Aortic smooth muscle cell (primary cell): ENCODE data around the gene TAF11L8. TPM values are rescaled to one million over a fixed set of nuclear protein-coding genes. Genes with fewer than 3 reads are reported as not detected.

Experiments
- total RNA-seq: library from RNA; depleted of rRNA; stranded (reverse); fragments of >200 nt; gene quantifications from 2 replicates; pipeline ENCODE4 v1.2.3, GENCODE V29; 2014

The TAF11L8 gene
- total RNA-seq, result not detected in 2 replicates

GRCh38 chr5:17590860-17591259 is at the start of gene TAF11L8:
Gene TAF11L8, minus strand, starts transcription at chr5:17590960.

GRCh38 chr5:17634160-17634559 is 43.4 kb upstream of the TAF11L8 start, which contains the start of gene TAF11L14:
Gene TAF11L14, plus strand, starts transcription at chr5:17634460.

GRCh38 chr5:17631788-17632187 is 41.0 kb upstream of the TAF11L8 start, which contains the start of gene TAF11L13:
Gene TAF11L13, plus strand, starts transcription at chr5:17632088.

GRCh38 chr5:17610092-17610491 is 19.3 kb upstream of the TAF11L8 start, which contains the start of gene TAF11L12:
Gene TAF11L12, plus strand, starts transcription at chr5:17610392.

GRCh38 chr5:17603880-17604279 is 13.1 kb upstream of the TAF11L8 start, which contains the start of gene TAF11L11:
Gene TAF11L11, plus strand, starts transcription at chr5:17604183.

GRCh38 chr5:17597728-17598127 is 7.0 kb upstream of the TAF11L8 start, which contains the start of gene TAF11L10:
Gene TAF11L10, minus strand, starts transcription at chr5:17597828.

GRCh38 chr5:17594255-17594654 is 3.5 kb upstream of the TAF11L8 start, which contains the start of gene TAF11L9:
Gene TAF11L9, minus strand, starts transcription at chr5:17594394.

GRCh38 chr5:17585658-17586057 is 5.1 kb downstream of the TAF11L8 start, which contains the start of gene TAF11L7:
Gene TAF11L7, minus strand, starts transcription at chr5:17585758.

Other genes starting within 250 kb of the TAF11L8 start
- not detected in 2 replicates for gene TAF11L2, start 92.7 kb downstream of the TAF11L8 start, total RNA-seq
- gene TAF11L3, start 72.6 kb downstream of the TAF11L8 start, total RNA-seq, result not detected in 2 replicates
- not detected in 2 replicates for gene TAF11L4, start 69.2 kb downstream of the TAF11L8 start, total RNA-seq
- not detected in 2 replicates for gene TAF11L5, start 65.7 kb downstream of the TAF11L8 start, total RNA-seq
- gene TAF11L6, start 62.3 kb downstream of the TAF11L8 start, total RNA-seq, result not detected in 2 replicates
- not detected in 2 replicates for gene TAF11L7, start 5.2 kb downstream of the TAF11L8 start, total RNA-seq
- gene TAF11L9, start 3.4 kb upstream of the TAF11L8 start, total RNA-seq, result not detected in 2 replicates
- gene TAF11L10, start 6.9 kb upstream of the TAF11L8 start, total RNA-seq, result not detected in 2 replicates
- gene TAF11L11, start 13.2 kb upstream of the TAF11L8 start, total RNA-seq, result not detected in 2 replicates
- not detected in 2 replicates for gene TAF11L12, start 19.4 kb upstream of the TAF11L8 start, total RNA-seq
- not detected in 2 replicates for gene TAF11L13, start 41.1 kb upstream of the TAF11L8 start, total RNA-seq
- gene TAF11L14, start 43.5 kb upstream of the TAF11L8 start, total RNA-seq, result not detected in 2 replicates